CD4-positive, alpha-beta T cell treated with Interleukin-17A for 4 hours (primary cell): Measurements from ENCODE around the gene CHRNB1.
A peak's percentile ranks its signal among the peaks of the same experiment; 100 is the strongest.
"Not testable (repeated sequence)": the region's sequence is repeated elsewhere in the genome, so short reads cannot be mapped to it uniquely, and the experiment has no call there.

Source experiments
- DNase-seq: peaks from one replicate; pipeline ENCODE4 v3.0.0-alpha.2; 2020; ENCODE audit warnings: mixed read lengths

CHRNB1 gene

GRCh38 chr17:7468804-7469389 lies 24.0 kb downstream of the CHRNB1 start:
- DNase-seq = no peak

GRCh38 chr17:7469843-7470242 lies 25.0 kb downstream of the CHRNB1 start:
- not testable (repeated sequence) for DNase-seq

DNA sequence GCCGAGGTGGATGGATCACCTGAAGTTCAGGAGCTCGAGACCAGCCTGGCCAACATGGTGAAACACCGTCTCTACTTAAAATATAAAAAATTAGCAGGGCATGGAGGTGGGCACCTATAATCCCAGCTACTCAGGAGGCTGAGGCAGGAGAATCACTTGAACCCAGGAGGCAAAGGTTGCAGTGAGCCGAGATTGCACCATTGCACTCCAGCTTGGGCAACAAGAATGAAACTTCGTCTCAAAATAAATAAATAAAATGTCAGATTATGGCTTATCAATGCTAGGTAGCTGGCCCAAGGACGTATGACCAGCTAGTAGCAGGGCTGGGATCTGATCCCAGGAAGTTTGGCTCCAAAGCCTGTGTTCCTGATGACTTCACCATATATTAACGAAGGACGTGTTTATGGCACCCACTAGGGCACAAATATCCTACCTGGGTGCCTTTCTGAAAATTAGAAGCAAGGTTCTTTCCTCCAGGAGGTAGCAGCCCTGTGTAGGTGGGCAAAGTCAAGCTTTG lies 25.7 kb downstream of the CHRNB1 start:
- not testable (repeated sequence) for DNase-seq

GRCh38 chr17:7471729-7472128 lies 26.9 kb downstream of the CHRNB1 start:
- DNase-seq = no peak

GRCh38 chr17:7474767-7475166 lies 29.9 kb downstream of the CHRNB1 start:
- DNase-seq = not testable (repeated sequence)

- DNase-seq = peak; percentile 19
Observed at GRCh38 chr17:7475764-7476422, 31.0 kb downstream of the CHRNB1 start.

DNA sequence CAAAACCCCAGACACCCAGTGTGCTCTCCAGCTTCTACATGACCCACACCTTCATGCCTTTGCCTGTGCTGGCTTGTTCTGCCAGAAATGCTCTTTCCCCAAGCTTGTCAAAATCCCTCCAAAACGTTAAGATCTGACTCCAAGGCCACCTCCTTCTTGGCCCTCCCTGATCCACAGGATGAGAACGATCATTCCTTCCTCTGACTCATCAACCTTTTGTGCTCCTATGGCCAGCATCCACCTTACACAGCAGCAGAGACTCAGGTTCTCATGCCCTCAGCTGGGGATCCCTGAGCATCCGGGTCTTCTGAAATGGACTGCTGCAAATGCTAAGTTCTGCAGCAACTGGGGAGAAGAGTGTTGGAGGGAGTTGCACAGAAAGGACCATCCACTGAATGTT lies 31.6 kb downstream of the CHRNB1 start:
- no peak for DNase-seq

DNA sequence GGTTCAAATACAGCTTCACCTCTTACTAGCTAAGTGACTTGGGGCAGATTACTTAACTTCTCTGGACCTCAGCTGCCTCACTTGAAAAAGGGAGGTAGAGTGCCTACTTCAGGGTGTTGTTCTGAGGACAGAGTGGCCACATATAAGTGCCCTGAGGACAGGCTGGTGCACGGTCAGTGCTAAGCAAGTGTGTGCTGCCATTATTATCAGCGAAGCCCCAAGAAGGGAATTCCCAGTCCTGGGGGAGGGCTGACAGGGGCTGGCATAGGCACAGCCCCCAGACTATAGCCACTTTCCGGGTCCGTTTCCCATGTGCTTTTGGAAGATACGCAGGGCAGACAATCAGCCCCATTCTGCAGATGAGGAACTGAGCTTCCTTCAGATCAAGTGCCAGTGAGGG lies 32.1 kb downstream of the CHRNB1 start:
- no peak for DNase-seq

GRCh38 chr17:7477392-7478275 lies 32.8 kb downstream of the CHRNB1 start:
- peak; percentile 47 for DNase-seq

DNA sequence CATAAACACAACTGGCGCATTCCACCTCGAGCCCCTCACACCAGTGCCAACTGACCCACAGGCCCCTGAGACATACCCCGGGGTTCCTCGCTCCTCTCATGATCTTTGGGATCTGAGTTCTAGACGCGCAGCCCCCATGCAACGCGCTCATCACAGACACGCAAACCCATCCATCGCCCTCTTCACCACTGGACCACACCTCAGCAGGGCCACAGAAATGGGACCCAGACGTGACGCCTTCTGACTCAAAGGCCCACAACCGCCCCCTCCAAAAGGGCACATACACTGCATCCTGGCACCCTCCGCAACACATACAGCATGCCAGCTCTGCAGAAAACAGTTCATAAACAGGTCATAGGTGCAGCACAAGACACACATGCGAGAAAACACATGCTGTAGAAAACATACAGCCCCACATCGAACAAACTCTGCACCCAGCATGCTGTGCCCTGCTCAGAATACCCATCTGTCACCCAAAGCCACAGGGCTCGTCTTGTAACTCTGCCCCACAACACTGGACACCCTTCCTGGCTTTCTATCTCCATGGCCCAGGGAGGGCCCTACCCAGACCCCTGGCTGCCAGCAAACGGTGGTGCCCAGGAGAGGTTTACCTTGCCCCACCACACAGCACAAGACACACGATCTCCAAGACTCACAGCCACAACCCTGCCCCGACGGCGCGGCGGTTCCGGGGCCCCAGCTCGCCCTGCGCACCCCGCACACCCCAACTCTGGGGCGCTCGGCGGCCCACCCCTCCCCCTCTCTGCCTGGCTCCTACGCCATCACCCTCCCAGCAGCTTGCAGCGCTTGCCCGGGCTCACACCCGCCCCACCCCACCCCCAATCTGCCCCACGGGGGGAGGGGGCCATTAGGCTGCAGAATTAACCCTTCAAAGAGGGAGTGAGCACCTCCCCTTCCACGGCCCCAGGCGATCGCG lies 33.7 kb downstream of the CHRNB1 start:
- DNase-seq = peak; percentile 79

DNA sequence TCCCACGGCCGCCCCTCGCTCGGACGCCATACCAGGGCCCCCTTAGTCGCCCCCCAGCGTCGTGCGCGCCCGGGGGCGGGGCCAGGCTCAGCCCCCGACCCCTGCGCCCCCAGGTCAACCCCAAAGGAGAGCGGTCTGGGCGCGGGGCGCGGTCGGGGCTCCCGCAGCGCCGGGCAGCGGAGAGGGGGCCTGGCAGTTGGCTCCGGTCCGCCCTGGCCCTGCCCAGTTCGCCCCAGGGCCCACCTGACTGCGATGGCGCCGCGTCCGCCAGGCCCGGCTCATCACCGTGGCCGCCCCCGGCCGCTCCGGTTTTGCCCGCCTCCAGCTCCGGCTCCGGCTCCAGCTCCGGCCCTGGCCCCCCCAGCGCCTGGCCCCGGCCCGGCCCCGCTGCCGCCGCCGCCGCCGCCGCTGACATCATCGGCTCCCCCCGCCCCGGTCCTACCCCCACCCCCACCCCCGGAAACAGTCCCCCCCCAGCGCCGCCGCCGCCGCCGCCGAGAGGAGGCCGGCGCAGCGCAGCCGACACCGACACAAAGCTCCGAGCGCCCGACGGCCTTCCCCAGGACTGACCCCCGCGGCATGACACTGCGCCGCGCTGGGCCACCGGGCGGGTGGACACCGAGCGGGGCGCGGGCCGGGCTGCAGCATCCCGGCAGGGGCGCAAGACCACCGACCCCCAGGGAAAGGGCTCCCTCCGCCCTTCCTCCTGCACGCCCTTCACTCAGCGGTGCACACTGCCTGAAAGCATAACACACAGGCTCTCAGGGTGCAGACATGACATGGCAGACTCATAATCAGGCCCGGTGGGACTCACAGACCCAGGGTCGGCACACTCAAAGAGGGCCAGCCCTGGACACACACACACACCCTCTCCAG lies 34.6 kb downstream of the CHRNB1 start, which contains the start of gene ZBTB4:
ZBTB4 (minus strand) TSS at position 419 of the 876 bp plus-strand sequence. CDS start 12,830 bp downstream, outside the sequence.
- peak; percentile 83 for DNase-seq

DNA sequence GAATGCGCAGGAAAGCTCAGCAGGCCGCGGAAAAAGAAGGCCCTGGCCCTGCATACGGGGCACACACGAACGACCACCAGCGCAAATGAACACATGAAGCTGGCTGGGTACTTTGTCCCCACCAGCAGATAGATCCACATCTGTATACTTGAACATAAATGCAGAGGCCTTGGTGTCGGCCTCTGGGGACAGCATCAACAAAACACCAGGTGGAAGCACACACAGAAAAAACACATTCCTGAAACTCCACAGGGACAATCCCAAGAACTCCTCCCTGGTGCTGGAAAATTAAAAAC lies 35.2 kb downstream of the CHRNB1 start:
- DNase-seq = no peak

DNA sequence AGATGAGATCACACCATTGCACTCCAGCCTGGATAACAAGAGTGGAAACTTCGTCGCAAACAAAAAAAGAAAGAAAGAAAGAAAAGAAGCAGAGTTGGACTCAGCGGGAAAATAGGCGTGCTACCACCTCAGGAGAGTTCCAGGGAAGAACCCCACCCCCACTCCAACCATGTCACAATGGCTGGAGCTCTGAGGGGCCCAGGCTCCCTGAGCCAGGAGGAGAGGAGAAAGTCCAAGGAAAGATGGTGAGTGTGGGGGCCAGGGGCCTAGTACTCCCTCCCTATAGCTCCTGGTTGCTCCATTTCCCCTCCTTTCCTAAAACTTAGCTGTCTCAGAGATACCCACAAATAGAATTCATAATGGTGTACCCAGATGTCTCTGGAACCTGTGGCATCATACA lies 36.4 kb downstream of the CHRNB1 start, which contains the start of gene SLC35G6:
SLC35G6 (plus strand) TSS at position 172 of the 400 bp plus-strand sequence; CDS start at position 243, 71 bp downstream.
- not testable (repeated sequence) for DNase-seq

- not testable (repeated sequence) for DNase-seq
Observed at GRCh38 chr17:7481842-7482741, 37.2 kb downstream of the CHRNB1 start.

DNA sequence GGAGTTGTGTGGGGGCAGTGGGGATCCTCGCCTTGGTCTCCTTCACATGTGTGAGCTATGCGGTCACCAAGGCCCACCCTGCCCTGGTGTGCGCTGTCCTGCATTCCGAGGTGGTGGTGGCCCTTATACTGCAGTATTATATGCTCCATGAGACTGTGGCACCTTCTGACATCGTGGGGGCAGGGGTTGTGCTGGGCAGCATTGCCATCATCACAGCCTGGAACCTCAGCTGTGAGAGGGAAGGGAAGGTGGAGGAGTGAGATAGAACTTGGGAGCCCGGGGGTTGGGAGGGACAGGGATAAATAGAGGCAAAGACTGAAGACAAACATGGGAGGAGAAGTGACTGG lies 37.9 kb downstream of the CHRNB1 start:
- DNase-seq = not testable (repeated sequence)

GRCh38 chr17:7483255-7484066 lies 38.6 kb downstream of the CHRNB1 start:
- peak; percentile 96 for DNase-seq

DNA sequence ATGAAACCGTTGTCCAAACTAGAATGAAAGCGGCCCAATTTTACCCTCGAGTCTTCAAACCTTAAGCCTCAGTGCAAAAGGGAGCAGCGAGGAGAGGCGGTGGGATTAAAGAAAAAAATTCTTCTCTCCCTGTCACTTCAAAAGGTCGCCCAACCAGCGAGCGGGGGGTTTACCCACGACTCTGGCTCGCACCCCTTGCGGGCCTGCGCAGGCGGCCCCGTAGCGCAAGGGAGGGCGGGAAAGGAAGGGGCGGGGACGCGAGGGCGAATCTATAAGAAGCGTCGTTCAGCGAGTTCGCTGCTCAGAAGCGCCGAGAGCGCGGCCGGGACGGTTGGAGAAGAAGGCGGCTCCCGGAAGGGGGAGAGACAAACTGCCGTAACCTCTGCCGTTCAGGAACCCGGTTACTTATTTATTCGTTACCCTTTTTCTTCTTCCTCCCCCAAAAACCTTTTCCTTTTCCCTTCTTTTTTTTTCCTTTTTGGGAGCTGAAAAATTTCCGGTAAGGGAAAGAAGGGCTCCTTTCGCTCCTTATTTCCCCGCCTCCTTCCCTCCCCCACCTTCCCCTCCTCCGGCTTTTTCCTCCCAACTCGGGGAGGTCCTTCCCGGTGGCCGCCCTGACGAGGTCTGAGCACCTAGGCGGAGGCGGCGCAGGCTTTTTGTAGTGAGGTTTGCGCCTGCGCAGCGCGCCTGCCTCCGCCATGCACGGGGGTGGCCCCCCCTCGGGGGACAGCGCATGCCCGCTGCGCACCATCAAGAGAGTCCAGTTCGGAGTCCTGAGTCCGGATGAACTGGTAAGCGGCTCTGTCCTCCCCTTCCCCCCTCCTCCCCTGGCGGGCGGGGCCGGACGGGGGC lies 39.4 kb downstream of the CHRNB1 start, which contains the start of gene POLR2A:
POLR2A (plus strand) TSS at position 300 of the 852 bp plus-strand sequence.
- DNase-seq = peak; percentile 98

GRCh38 chr17:7484919-7485377 lies 40.1 kb downstream of the CHRNB1 start:
- no peak for DNase-seq
